GM21360 (cell line): Measurements from ENCODE around the gene JARID2.
A peak's percentile ranks its signal among the peaks of the same experiment; 100 is the strongest.

Experiments
- ATAC-seq: cut with Tn5 transposase; IDR thresholded peaks from one replicate; pipeline ENCODE4 v1.9.1; 2021; ENCODE audit warnings: mild to moderate bottlenecking, moderate library complexity; ENCODE audit not compliant: unreplicated experiment

The JARID2 gene

GRCh38 chr6:15350386-15351083 is 104.7 kb downstream of the JARID2 start:
- no peak for ATAC-seq

- ATAC-seq: no peak
Measured at GRCh38 chr6:15351631-15352030, 105.8 kb downstream of the JARID2 start.

GRCh38 chr6:15352220-15352619 is 106.4 kb downstream of the JARID2 start:
- no peak for ATAC-seq

GRCh38 chr6:15352845-15353244 is 107.0 kb downstream of the JARID2 start:
- ATAC-seq: no peak

- no peak for ATAC-seq
Measured at GRCh38 chr6:15355683-15356099, 109.8 kb downstream of the JARID2 start.

GRCh38 chr6:15356179-15356578 is 110.3 kb downstream of the JARID2 start:
- no peak for ATAC-seq

- ATAC-seq: no peak
Measured at GRCh38 chr6:15356937-15357336, 111.1 kb downstream of the JARID2 start.

- ATAC-seq: no peak
Measured at GRCh38 chr6:15357782-15358181, 111.9 kb downstream of the JARID2 start.

- peak; percentile 23 for ATAC-seq
Measured at GRCh38 chr6:15358579-15359327, 112.9 kb downstream of the JARID2 start.

- peak; percentile 62 for ATAC-seq
Measured at GRCh38 chr6:15359335-15359862, 113.5 kb downstream of the JARID2 start.

- ATAC-seq: no peak
Measured at GRCh38 chr6:15360300-15360699, 114.4 kb downstream of the JARID2 start.

GRCh38 chr6:15361197-15361596 is 115.3 kb downstream of the JARID2 start:
- ATAC-seq: no peak

- no peak for ATAC-seq
Measured at GRCh38 chr6:15362274-15363160, 116.6 kb downstream of the JARID2 start.

GRCh38 chr6:15363164-15363522 is 117.3 kb downstream of the JARID2 start:
- no peak for ATAC-seq

- ATAC-seq: no peak
Measured at GRCh38 chr6:15363523-15364400, 117.9 kb downstream of the JARID2 start.

- no peak for ATAC-seq
Measured at GRCh38 chr6:15364401-15365037, 118.7 kb downstream of the JARID2 start.

- ATAC-seq: no peak
Measured at GRCh38 chr6:15365273-15365687, 119.4 kb downstream of the JARID2 start.

GRCh38 chr6:15366003-15366535 is 120.2 kb downstream of the JARID2 start:
- no peak for ATAC-seq

GRCh38 chr6:15366879-15367278 is 121.0 kb downstream of the JARID2 start:
- no peak for ATAC-seq
